GM12878 (cell line): ENCODE data around the gene ADGRG4. TPM values are rescaled to one million over a fixed set of nuclear protein-coding genes. Genes with fewer than 3 reads are reported as not detected.

Source experiments
- BACH1 ChIP-seq: fragments of 450-650 bp; IDR thresholded peaks from 2 replicates; pipeline ENCODE4 v1.6.1; 2017; ENCODE audit warnings: mild to moderate bottlenecking, borderline replicate concordance
- ETV6 ChIP-seq, 2 experiments: fragments of 450-650 bp in 1 of 2; IDR thresholded peaks in 1 of 2; conservative IDR thresholded peaks in 1 of 2; 2 replicates each; pipeline ENCODE4 v1.6.1; 2014; ENCODE audit warnings: antibody characterized with exemption in 1 of 2, borderline replicate concordance in 1 of 2, low read depth in 1 of 2, mild to moderate bottlenecking in 1 of 2, moderate library complexity in 1 of 2
- HCFC1 ChIP-seq: fragments of 150-350 bp; IDR thresholded peaks from 2 replicates; pipeline ENCODE4 v1.6.1; 2014; ENCODE audit warnings: low read length
- IKZF1 ChIP-seq: fragments of 450-650 bp; conservative IDR thresholded peaks from 2 replicates; pipeline ENCODE4 v1.6.1; 2017; ENCODE audit warnings: antibody characterized with exemption, mild to moderate bottlenecking
- NRF1 ChIP-seq: conservative IDR thresholded peaks from 2 replicates; pipeline ENCODE4 v1.6.1; 2011; ENCODE audit warnings: mild to moderate bottlenecking, low read depth, low read length, improper control_type of control experiment
- RFX5 ChIP-seq: IDR thresholded peaks from 2 replicates; pipeline ENCODE4 v1.6.1; 2011; ENCODE audit warnings: low read depth, low read length, improper control_type of control experiment
- SMAD1 ChIP-seq: fragments of 450-650 bp; IDR thresholded peaks from 2 replicates; pipeline ENCODE4 v1.6.1; 2018; ENCODE audit warnings: mild to moderate bottlenecking, low read depth; ENCODE audit not compliant: partially characterized antibody
- STAT3 ChIP-seq: IDR thresholded peaks from 2 replicates; pipeline ENCODE4 v1.6.1; 2011; ENCODE audit warnings: low read depth, low read length, improper control_type of control experiment
- polyA plus RNA-seq, 11 experiments: library from polyadenylated mRNA; depleted of rRNA in 4 of 11; unstranded in 6 of 11; stranded (reverse) in 5 of 11; fragments of >200 nt; fragmentation: Nextera tagmentation in 4 of 11; fragmentation: Illumina TruSeq in 1 of 11; extraction: Ambion mirVana in 4 of 11; extraction: Trizol in 1 of 11; gene quantifications; 1 replicate in 1 of 11; 2 replicates in 10 of 11; pipeline versions ENCODE4 v1.2.1 to v1.2.3, GENCODE V29; 2011 to 2016; ENCODE audit warnings: inconsistent platforms in 2 of 11, missing spikeins in 2 of 11, low read depth in 1 of 11
- total RNA-seq, 4 experiments: library from RNA; depleted of rRNA in 3 of 4; stranded (reverse); fragments of >200 nt in 3 of 4; fragmentation: Illumina TruSeq in 1 of 4; extraction: Trizol in 1 of 4; gene quantifications; 2 replicates each; pipeline versions ENCODE4 v1.2.1 to v1.2.3, GENCODE V29; 2013 to 2021
- TF ChIP-seq, protein P1 (sequence below): fragments of 450-650 bp; IDR thresholded peaks from 2 replicates; pipeline ENCODE4 v1.6.1; 2017; ENCODE audit warnings: mild to moderate bottlenecking, moderate library complexity
- TF ChIP-seq, protein P2 (sequence below): IDR thresholded peaks from 2 replicates; pipeline ENCODE4 v1.6.1; 2011; ENCODE audit warnings: low read depth, mild to moderate bottlenecking, low read length, moderate library complexity, borderline replicate concordance; ENCODE audit errors: extremely low read depth
- TF ChIP-seq, protein P3 (sequence below): IDR thresholded peaks from 2 replicates; pipeline ENCODE4 v1.6.1; 2012; ENCODE audit warnings: low read depth, low read length, improper control_type of control experiment

Gene ADGRG4
- total and polyA plus RNA-seq, 10 of the 15 experiments (the other 5 are each of a cell fraction or from before 2014, with no cell fraction given) = not detected

DNA sequence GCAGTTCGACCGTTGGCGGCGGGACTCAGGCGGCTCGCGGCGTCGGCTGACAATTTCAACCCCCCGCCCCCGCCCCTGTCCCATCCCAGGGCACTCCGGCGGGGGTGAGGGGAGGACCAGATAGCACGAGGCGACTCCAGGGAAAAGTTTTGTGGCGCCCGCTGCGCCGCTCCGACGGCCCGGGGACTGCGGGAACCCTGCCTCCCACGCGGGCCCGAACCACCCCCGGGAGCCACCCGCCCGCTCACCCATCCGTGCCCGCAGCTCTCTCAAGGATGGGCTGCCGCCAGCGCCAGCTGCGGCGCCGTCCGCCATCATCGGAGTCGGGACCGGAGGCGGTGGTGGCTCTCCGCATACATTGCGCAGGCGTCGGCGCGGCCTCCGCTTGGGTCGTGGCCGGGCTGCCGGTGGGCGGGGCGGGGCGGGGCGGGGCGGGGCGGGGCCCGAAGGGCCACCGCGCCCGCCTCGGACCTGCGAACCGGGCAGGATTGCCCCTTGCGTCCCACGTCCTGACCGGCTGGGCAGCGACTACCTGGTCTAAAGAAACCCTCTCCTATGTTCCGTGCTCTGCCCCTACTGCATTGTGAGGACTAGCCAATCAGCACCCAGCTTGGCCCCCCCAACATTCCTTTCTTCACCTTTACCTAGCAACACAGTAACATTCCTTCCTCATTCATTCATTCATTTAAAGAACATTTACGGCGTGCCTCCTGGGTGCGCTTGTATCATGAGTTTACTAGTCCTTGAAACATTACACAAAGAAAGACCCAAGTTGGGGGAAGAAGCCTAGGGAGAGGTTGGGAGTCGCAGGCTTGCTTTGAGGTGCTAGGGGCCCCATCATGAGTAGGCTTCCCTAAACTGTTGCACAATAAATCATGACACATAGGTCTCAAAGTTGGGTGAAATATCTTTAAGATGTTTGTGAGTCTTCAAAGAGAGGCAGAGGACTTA is 49.4 kb upstream of the ADGRG4 start, which contains the start of gene MAP7D3 (continued):
- no peak for TF ChIP-seq SMAD1
- TF ChIP-seq NRF1 = peak; percentile 32; the same call in 1 of the 2 replicates
- TF ChIP-seq STAT3 = no peak
- TF ChIP-seq, protein P1, sequence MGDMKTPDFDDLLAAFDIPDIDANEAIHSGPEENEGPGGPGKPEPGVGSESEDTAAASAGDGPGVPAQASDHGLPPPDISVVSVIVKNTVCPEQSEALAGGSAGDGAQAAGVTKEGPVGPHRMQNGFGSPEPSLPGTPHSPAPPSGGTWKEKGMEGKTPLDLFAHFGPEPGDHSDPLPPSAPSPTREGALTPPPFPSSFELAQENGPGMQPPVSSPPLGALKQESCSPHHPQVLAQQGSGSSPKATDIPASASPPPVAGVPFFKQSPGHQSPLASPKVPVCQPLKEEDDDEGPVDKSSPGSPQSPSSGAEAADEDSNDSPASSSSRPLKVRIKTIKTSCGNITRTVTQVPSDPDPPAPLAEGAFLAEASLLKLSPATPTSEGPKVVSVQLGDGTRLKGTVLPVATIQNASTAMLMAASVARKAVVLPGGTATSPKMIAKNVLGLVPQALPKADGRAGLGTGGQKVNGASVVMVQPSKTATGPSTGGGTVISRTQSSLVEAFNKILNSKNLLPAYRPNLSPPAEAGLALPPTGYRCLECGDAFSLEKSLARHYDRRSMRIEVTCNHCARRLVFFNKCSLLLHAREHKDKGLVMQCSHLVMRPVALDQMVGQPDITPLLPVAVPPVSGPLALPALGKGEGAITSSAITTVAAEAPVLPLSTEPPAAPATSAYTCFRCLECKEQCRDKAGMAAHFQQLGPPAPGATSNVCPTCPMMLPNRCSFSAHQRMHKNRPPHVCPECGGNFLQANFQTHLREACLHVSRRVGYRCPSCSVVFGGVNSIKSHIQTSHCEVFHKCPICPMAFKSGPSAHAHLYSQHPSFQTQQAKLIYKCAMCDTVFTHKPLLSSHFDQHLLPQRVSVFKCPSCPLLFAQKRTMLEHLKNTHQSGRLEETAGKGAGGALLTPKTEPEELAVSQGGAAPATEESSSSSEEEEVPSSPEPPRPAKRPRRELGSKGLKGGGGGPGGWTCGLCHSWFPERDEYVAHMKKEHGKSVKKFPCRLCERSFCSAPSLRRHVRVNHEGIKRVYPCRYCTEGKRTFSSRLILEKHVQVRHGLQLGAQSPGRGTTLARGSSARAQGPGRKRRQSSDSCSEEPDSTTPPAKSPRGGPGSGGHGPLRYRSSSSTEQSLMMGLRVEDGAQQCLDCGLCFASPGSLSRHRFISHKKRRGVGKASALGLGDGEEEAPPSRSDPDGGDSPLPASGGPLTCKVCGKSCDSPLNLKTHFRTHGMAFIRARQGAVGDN = no peak
- TF ChIP-seq, protein P2, sequence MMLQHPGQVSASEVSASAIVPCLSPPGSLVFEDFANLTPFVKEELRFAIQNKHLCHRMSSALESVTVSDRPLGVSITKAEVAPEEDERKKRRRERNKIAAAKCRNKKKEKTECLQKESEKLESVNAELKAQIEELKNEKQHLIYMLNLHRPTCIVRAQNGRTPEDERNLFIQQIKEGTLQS = no peak
- no peak for TF ChIP-seq HCFC1
- no peak for TF ChIP-seq ETV6 (conservative IDR thresholded peaks at IDR 0.05 in 1 of 2, IDR thresholded peaks at IDR 0.05 in 1 of 2; ENCODE audit: borderline replicate concordance in 1 of 2, low read depth in 1 of 2)
- TF ChIP-seq BACH1 = no peak
- peak; percentile 92 for TF ChIP-seq RFX5
- TF ChIP-seq, protein P3, sequence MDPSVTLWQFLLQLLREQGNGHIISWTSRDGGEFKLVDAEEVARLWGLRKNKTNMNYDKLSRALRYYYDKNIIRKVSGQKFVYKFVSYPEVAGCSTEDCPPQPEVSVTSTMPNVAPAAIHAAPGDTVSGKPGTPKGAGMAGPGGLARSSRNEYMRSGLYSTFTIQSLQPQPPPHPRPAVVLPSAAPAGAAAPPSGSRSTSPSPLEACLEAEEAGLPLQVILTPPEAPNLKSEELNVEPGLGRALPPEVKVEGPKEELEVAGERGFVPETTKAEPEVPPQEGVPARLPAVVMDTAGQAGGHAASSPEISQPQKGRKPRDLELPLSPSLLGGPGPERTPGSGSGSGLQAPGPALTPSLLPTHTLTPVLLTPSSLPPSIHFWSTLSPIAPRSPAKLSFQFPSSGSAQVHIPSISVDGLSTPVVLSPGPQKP = no peak
- peak; percentile 77 for TF ChIP-seq IKZF1
